HTR-8/SVneo (cell line): ENCODE data around the gene TCAIM.
"Not testable (repeated sequence)": the region's sequence is repeated elsewhere in the genome, so short reads cannot be mapped to it uniquely, and the experiment has no call there.

Source experiments
- DNase-seq: peaks from one replicate; pipeline ENCODE4 v3.0.0; 2011; ENCODE audit warnings: low spot score, mixed read lengths; ENCODE audit not compliant: insufficient read length
- FAIRE-seq: peaks from 2 replicates; lab custom pipeline; 2011; peaks lifted over from hg19 to GRCh38; lab: Jason Lieb, UNC

TCAIM gene

GRCh38 chr3:44342176-44342790, 3.7 kb downstream of the TCAIM start:
- no peak for FAIRE-seq
- DNase-seq: peak; percentile 25

- DNase-seq (no peak), FAIRE-seq (no peak)
Observed at GRCh38 chr3:44343421-44343820, 4.9 kb downstream of the TCAIM start.

GRCh38 chr3:44346590-44346989, 8.0 kb downstream of the TCAIM start:
- not testable (repeated sequence) for FAIRE-seq, DNase-seq

GRCh38 chr3:44348993-44349392, 10.4 kb downstream of the TCAIM start:
- no peak for FAIRE-seq
- DNase-seq: no peak

- DNase-seq (no peak), FAIRE-seq (no peak)
Observed at GRCh38 chr3:44353355-44353924, 14.9 kb downstream of the TCAIM start.

- FAIRE-seq (no peak), DNase-seq (peak; percentile 64)
Observed at GRCh38 chr3:44355362-44356033, 16.9 kb downstream of the TCAIM start.

- DNase-seq: peak; percentile 11
- peak; percentile 33 for FAIRE-seq
Observed at GRCh38 chr3:44359146-44359751, 20.7 kb downstream of the TCAIM start.

GRCh38 chr3:44363591-44363990, 25.0 kb downstream of the TCAIM start:
- FAIRE-seq (no peak), DNase-seq (no peak)

GRCh38 chr3:44365952-44366351, 27.4 kb downstream of the TCAIM start:
- no peak for FAIRE-seq
- no peak for DNase-seq

- DNase-seq: no peak
- FAIRE-seq: no peak
Observed at GRCh38 chr3:44375450-44375849, 36.9 kb downstream of the TCAIM start.

- FAIRE-seq (no peak), DNase-seq (no peak)
Observed at GRCh38 chr3:44387404-44387803, 48.8 kb downstream of the TCAIM start.

GRCh38 chr3:44392489-44392888, 53.9 kb downstream of the TCAIM start:
- FAIRE-seq (no peak), DNase-seq (no peak)

- DNase-seq: no peak
- no peak for FAIRE-seq
Observed at GRCh38 chr3:44395714-44396113, 57.1 kb downstream of the TCAIM start.

GRCh38 chr3:44396200-44397171, 57.9 kb downstream of the TCAIM start:
- no peak for FAIRE-seq
- no peak for DNase-seq

GRCh38 chr3:44398271-44398670, 59.7 kb downstream of the TCAIM start:
- not testable (repeated sequence) for DNase-seq, FAIRE-seq

GRCh38 chr3:44398853-44399252, 60.3 kb downstream of the TCAIM start:
- DNase-seq (no peak), FAIRE-seq (no peak)

- FAIRE-seq (no peak), DNase-seq (no peak)
Observed at GRCh38 chr3:44400771-44401170, 62.2 kb downstream of the TCAIM start.

- FAIRE-seq: no peak
Observed at GRCh38 chr3:44402548-44402947, 64.0 kb downstream of the TCAIM start.

GRCh38 chr3:44409640-44410410, 71.3 kb downstream of the TCAIM start:
- no peak for FAIRE-seq
- DNase-seq: no peak

More at GRCh38 chr3:44402548-44402947, 64.0 kb downstream of the TCAIM start:
- no peak for DNase-seq
